ENCODE data around the gene IL1R1.
"Not testable (repeated sequence)": the region's sequence is repeated elsewhere in the genome, so short reads cannot be mapped to it uniquely, and the experiment has no call there.

Gene IL1R1

GRCh38 chr2:102141970-102142828 is at the start of gene IL1R1:
IL1R1 (plus strand) TSS chr2:102142746; CDS start chr2:102157725, 14,979 bp downstream.
- no peak for DNase-seq (ENCODE audit: low read depth, low spot score)

GRCh38 chr2:102093662-102094061 is 48.9 kb upstream of the IL1R1 start:
- DNase-seq (ENCODE audit: low read depth, low spot score): no peak

GRCh38 chr2:102094917-102095316 is 47.6 kb upstream of the IL1R1 start:
- no peak for DNase-seq (ENCODE audit: low read depth, low spot score)

- no peak for DNase-seq (ENCODE audit: low read depth, low spot score)
Observed at GRCh38 chr2:102096103-102096502, 46.4 kb upstream of the IL1R1 start.

GRCh38 chr2:102098756-102099155 is 43.8 kb upstream of the IL1R1 start:
- DNase-seq (ENCODE audit: low read depth, low spot score): no peak

GRCh38 chr2:102099536-102100298 is 42.8 kb upstream of the IL1R1 start:
- DNase-seq (ENCODE audit: low read depth, low spot score): no peak

GRCh38 chr2:102100371-102101096 is 42.0 kb upstream of the IL1R1 start:
- DNase-seq (ENCODE audit: low read depth, low spot score): no peak

- DNase-seq (ENCODE audit: low read depth, low spot score): no peak
Observed at GRCh38 chr2:102101097-102101848, 41.3 kb upstream of the IL1R1 start.

- no peak for DNase-seq (ENCODE audit: low read depth, low spot score)
Observed at GRCh38 chr2:102101849-102102635, 40.5 kb upstream of the IL1R1 start.

GRCh38 chr2:102102636-102102948 is 40.0 kb upstream of the IL1R1 start:
- not testable (repeated sequence) for DNase-seq (ENCODE audit: low read depth, low spot score)

GRCh38 chr2:102103284-102103683 is 39.3 kb upstream of the IL1R1 start:
- DNase-seq (ENCODE audit: low read depth, low spot score): no peak

GRCh38 chr2:102103992-102104871 is 38.3 kb upstream of the IL1R1 start:
- peak; percentile 42 for DNase-seq (ENCODE audit: low read depth, low spot score)

GRCh38 chr2:102106133-102106556 is 36.4 kb upstream of the IL1R1 start:
- no peak for DNase-seq (ENCODE audit: low read depth, low spot score)

GRCh38 chr2:102106813-102107740 is 35.5 kb upstream of the IL1R1 start:
- not testable (repeated sequence) for DNase-seq (ENCODE audit: low read depth, low spot score)

GRCh38 chr2:102107741-102108070 is 34.8 kb upstream of the IL1R1 start:
- no peak for DNase-seq (ENCODE audit: low read depth, low spot score)

- no peak for DNase-seq (ENCODE audit: low read depth, low spot score)
Observed at GRCh38 chr2:102109016-102109415, 33.5 kb upstream of the IL1R1 start.

- DNase-seq (ENCODE audit: low read depth, low spot score): no peak
Observed at GRCh38 chr2:102110171-102110570, 32.4 kb upstream of the IL1R1 start.

GRCh38 chr2:102110596-102111334 is 31.8 kb upstream of the IL1R1 start:
- no peak for DNase-seq (ENCODE audit: low read depth, low spot score)
